Epidermal melanocyte (primary cell): ENCODE data around the gene KCNJ18.
"Not testable (repeated sequence)": the region's sequence is repeated elsewhere in the genome, so short reads cannot be mapped to it uniquely, and the experiment has no call there.

ENCODE experiments used
- DNase-seq: peaks from one replicate; pipeline ENCODE4 v3.0.0; 2011; ENCODE audit warnings: low spot score; ENCODE audit not compliant: insufficient read length

Gene KCNJ18

DNA sequence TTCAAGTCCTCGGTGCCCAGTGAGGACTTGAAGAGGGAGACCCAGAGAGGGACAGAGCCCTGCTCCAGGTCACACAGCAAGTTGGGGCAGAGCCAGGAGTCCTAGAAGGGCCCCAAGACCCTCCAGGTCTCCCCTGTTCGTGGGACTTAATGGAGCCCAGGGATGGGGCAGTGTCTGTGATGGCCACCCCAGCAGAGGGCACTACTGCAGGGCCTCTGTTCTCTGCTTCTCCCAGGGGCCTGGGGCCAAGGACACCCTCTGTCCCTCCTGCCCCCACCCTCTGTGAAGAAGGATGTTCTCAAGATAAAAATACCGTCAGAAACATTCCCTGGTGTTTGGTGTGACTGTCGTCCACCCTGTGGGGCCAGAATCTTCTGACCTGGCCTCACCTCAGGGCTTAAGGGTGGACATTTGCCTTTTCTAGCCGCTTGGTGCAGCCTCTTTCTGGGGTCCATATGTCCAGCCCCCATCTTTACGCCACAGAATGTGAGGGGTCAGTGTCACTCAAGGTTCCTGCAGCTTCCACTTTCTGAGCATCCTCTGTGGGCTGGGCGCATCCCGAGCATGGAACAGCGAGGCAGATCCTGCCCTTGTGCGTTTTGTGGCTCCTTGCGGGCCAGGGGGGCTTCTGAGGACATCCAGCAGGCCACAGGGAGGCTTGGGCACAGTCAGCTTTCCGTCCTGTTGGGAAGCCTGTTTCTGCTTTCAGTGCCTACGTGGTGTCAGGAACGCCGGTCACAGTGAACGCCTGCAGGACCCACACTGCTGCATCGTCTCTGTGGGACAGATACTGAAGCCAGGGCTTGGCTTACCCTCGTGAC lies at the start of gene KCNJ18:
Gene KCNJ18 (plus strand): TSS at position 641 of the 821 bp plus-strand sequence. CDS start 10,264 bp downstream, outside the sequence.
- not testable (repeated sequence) for DNase-seq

GRCh38 chr17:21648125-21648524 lies 44.2 kb upstream of the KCNJ18 start:
- DNase-seq, result not testable (repeated sequence)

- not testable (repeated sequence) for DNase-seq
Measured at GRCh38 chr17:21650043-21650442, 42.3 kb upstream of the KCNJ18 start.

- not testable (repeated sequence) for DNase-seq
Measured at GRCh38 chr17:21652049-21652448, 40.3 kb upstream of the KCNJ18 start.

DNA sequence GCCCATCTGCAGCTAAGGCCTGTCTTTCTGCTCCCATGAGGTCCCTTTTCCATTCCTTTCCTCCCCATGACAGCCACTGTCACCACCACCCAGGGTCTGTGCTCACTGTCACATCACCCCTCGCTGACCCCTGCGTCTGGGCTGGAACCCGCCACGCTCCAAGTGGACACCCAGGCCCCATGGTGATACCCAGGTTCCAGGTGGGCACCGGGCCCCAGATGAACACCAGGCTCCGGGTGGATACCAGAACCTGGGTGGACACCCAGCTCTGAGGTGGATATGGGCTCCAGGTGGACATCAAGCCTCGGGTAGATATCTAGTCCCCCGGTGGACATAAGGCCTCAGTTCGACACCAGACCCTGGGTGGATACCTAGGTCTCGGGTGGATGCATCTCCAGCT lies 39.1 kb upstream of the KCNJ18 start:
- DNase-seq, result not testable (repeated sequence)

DNA sequence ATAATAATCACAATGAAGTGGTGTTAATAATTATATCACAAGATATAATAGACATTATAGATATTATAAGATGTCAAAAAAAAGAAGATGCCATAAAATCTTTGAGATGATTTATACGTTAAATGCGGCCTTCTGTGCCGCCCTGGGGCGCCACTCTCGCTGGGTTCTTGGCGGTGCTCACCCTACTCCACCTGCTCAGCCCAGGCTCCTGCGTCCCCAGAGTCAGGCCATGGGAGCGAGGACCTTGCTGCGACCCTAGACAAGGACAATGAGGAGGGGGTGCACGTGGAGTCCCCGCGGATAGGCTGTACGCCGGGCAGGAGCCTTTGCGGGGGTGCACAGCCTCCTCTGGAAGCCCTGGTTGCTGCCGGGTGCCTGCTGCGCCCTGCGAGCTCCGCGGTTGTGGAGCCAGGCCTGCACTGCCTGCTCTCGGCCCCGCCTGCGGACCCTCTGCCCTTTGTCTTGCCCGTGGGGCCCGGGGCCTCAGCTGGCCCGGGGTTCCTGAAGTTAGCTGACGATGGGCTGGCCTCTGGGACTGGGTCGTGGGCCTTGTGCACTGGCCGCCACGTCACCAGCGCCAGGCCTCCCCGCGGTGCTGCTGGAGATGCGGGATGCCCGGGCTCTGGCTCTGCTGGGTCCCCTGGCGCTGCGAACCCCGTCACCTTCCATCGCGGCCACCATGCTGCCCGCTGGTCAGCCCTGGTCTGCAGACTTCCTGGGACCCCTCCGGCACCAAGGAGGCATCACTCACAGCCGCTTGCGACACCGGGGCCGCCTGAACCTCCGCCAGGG lies 35.6 kb upstream of the KCNJ18 start:
- not testable (repeated sequence) for DNase-seq

- DNase-seq, result not testable (repeated sequence)
Measured at GRCh38 chr17:21659635-21660034, 32.7 kb upstream of the KCNJ18 start.

- not testable (repeated sequence) for DNase-seq
Measured at GRCh38 chr17:21661455-21661854, 30.9 kb upstream of the KCNJ18 start.

DNA sequence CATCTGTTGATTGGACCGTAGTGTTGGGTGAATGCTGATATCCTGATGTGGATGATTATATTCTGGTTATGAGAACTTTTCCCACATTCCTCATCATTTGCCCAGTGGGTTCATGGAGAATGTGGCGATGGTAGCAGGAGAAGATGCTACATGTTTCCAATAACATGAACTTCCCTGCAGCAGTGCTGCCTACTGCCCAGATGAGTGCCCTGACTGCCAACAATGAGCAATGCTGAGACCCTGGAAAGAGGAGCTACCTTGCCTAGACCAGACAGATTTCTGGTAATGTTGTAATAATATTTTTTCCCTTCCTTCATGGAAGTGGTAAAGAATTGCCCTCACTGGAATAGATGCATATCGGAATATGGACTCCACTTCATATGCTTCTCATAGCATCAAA lies 29.2 kb upstream of the KCNJ18 start:
- not testable (repeated sequence) for DNase-seq

- DNase-seq, result not testable (repeated sequence)
Measured at GRCh38 chr17:21663614-21664474, 28.5 kb upstream of the KCNJ18 start.

GRCh38 chr17:21665171-21665570 lies 27.2 kb upstream of the KCNJ18 start:
- DNase-seq, result not testable (repeated sequence)

DNA sequence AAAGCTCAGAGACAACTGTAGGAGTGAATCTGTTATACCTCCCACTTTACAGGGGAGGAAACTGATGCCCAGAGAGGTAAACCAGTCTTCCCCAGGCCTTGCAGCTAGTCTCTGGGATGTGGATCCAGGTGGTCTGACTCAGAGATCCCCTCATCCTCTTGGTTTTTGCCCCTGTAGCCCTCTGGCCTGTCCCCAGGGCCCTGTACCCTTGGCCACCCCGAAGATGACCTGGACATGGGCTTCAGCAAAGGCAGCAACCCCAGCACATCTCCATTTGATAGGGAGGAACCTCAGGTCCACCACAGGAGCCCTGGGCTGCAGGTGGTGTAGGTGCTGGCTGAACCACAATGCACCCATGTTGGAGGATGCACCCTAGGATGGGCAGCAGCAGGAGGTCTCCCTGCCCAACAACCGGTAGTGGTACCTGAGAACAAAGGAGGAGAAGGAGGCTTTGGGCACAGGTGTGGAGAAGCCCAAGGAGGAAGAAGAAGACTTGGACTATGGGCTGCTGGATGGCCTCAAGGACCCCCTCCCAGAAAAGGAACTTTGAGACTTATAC lies 26.3 kb upstream of the KCNJ18 start:
- DNase-seq, result not testable (repeated sequence)

DNA sequence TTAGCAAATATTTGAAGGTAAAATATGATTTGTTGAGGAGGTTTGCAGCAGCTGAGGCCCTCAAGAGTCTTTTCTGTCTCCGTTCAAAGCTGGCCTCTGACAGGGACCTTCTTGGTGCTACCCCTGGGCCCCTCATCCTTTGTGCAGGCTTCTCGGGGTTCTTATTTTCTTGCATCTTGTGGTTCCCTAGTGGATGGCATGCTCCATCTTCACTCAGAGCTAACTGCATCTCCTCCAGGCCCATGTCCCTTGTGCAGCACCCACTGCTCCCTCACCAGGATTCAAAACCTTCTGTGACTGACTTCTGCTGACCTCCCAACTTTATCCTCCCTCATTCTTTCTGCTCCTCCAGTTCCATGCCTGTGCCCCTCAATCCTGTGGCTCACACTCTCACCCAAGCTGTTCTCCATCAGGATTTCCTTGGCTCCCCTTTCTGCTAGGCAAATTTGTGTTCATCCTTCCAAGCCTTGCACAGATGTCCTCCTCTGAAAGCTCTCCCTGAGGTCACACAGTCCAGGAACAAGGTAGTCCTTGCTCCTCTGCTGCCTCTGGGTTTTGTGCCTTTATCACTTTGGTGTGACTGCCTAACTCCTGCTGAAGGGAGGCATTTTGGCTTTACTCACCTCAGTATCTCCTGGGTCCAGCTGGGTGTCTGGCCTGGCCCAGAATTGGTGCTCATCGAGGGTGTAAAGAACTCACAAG lies 25.5 kb upstream of the KCNJ18 start:
- not testable (repeated sequence) for DNase-seq

DNA sequence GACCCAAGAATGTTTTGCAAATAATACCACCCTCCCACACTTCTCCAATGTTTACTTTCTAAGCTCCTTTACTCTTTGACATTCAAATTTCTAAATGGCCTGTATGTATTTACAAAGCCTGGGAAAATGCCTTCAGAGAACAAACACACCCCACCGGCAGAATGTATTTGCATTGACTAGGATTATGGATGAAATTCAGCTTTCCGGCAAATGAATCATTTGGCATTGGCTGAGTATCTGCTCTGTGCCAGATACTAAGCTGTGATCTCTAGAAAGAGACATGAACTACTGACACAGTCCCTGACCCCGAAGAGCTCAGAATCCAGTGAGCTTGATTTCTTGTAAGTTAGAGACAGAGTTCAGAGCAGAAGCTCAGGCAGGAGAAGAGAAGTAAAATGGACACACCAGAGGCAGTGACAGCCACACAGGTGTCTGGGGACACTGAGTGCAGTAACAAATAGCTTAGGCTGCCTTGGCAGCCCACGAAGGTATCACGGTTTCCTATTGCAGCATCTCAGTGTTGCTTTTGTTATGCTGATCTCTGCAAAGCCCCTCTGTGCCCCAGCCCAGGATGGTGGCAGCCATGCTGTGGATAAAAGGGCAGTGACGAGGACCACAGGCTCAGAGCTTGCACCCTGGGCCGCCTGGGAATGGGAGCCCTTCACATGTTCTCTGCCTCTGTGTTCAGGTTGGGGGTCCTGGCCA lies 24.8 kb upstream of the KCNJ18 start:
- not testable (repeated sequence) for DNase-seq

DNA sequence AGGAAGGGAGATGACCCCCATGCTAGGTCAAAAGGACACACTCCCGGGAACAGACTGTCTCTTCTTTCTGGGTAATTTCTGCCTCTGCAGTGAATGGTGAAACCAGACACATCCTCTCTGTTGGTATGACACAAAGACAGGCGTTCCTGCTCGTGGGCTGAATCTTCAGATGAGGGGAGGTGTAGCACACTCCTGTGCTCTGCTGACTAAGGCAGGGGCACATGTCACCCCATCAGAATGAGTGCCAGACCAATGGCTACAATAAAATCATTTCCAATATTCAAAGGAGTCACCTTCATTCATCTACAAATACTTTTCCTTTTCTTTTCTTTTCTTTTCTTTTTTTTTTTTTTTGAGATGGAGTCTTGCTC lies 24.2 kb upstream of the KCNJ18 start:
- DNase-seq, result not testable (repeated sequence)

- DNase-seq, result not testable (repeated sequence)
Measured at GRCh38 chr17:21668746-21669508, 23.4 kb upstream of the KCNJ18 start.

- DNase-seq, result not testable (repeated sequence)
Measured at GRCh38 chr17:21669616-21670360, 22.5 kb upstream of the KCNJ18 start.
